ENCODE data around the gene RIMBP2.

Gene RIMBP2

DNA sequence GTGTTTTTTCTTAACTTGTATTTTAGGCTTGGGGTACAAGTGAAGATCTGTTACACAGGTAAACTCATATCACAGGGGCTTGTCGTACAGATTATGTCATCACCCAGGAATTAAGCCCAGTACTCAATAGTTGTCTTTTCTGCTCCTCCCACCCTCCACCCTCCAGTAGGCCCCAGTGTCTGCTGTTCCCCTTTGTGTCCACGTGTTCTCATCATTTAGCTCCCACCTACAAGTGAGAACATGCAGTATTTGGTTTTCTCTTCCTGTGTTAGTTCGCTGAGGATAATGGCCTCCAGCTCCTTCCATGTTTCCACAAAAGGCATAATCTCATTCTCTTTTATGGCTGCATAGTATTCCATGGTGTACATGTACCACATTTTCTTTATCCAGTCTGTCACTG lies 166.7 kb downstream of the RIMBP2 start:
- H3K4me3 ChIP-seq (replicated peaks in 1 of 2; ENCODE audit: low read depth in 2 of 2, low read length in 2 of 2), result no peak overlapping the region
- TF ChIP-seq, protein P1, sequence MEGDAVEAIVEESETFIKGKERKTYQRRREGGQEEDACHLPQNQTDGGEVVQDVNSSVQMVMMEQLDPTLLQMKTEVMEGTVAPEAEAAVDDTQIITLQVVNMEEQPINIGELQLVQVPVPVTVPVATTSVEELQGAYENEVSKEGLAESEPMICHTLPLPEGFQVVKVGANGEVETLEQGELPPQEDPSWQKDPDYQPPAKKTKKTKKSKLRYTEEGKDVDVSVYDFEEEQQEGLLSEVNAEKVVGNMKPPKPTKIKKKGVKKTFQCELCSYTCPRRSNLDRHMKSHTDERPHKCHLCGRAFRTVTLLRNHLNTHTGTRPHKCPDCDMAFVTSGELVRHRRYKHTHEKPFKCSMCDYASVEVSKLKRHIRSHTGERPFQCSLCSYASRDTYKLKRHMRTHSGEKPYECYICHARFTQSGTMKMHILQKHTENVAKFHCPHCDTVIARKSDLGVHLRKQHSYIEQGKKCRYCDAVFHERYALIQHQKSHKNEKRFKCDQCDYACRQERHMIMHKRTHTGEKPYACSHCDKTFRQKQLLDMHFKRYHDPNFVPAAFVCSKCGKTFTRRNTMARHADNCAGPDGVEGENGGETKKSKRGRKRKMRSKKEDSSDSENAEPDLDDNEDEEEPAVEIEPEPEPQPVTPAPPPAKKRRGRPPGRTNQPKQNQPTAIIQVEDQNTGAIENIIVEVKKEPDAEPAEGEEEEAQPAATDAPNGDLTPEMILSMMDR (IDR thresholded peaks at IDR 0.05; ENCODE audit: low read depth, low read length), result no peak
- DNase-seq (ENCODE audit: low read depth in 2 of 2), result no peak

DNA sequence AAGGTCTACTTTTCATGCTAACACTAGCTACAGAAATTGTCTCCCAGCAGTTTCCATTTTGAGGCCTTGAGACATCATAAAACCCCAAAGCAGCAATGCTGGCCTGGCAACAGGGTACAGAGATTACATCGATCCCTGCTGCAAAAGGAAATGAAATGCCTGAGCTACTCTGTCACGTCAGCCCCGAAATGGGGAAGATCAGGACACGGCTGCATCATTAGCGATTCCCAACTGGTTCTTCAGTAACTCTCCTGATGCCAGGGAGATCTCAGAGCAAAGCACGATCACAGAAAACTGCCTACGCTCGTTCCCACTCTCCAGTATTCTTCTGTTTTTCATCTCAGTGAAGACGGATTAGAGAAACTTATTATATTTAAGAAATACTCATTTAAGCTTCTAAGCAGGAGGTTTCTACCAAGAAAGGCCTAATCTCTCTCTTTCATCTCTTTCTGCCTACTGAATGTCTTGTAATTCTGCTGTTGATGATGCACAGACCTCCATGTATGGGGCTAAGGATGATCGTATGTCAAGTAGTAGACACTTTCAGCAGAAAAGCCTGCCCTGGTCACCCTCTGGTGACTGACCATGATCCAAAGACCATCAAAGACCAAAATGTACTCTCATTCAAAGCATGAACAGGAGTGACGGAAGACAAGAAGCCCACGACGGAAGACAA lies 168.5 kb downstream of the RIMBP2 start:
- no peak for DNase-seq (ENCODE audit: low read depth in 2 of 2)
- TF ChIP-seq, protein P1 (IDR thresholded peaks at IDR 0.05; ENCODE audit: low read depth, low read length), result no peak

DNA sequence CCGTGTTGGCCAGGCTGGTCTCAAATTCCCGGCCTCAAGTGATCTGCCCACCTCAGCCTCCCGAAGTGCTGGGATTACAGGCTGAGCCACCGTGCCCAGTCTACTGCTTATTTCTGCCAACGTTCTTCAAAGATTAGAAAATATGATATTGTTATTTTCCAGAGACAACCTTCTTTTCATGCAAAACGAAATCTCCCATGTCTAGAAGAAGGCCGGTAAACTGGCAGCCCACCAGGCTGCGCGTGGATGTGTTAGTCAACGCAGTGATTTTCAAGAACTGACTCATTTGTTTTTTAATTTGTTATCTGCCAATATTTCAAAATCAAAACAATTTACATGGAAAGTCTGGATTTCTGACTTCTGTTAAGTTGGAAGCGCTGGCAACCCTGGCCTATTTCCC lies 169.6 kb downstream of the RIMBP2 start:
- no peak for DNase-seq (ENCODE audit: low read depth in 2 of 2)
- H3K4me3 ChIP-seq (replicated peaks in 1 of 2; ENCODE audit: low read depth in 2 of 2, low read length in 2 of 2), result no peak overlapping the region
- TF ChIP-seq, protein P1 (IDR thresholded peaks at IDR 0.05; ENCODE audit: low read depth, low read length), result no peak

More for the DNA sequence above, 168.5 kb downstream of the RIMBP2 start:
- no peak overlapping the region for H3K4me3 ChIP-seq (replicated peaks in 1 of 2; ENCODE audit: low read depth in 2 of 2, low read length in 2 of 2)

DNA sequence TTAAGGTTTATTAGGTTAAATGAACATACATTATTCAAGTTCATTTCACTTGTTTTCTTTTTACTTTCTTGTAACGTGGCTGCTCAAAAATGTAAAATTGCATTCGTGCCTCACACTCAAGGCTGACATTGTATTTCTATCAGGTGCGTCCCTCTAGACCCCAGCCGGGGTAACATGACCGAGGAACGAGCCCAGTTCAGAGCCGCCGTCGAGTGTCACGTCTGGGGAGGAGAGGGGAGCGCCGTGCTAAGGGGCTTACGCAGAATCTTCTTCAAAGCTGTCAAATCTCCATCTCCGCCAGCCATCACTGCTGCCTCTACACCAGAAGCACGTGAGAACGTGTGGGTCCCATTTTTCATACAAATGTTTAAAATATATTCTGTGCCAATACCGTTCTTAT lies 170.6 kb downstream of the RIMBP2 start:
- DNase-seq (ENCODE audit: low read depth in 2 of 2), result no peak
- TF ChIP-seq, protein P1 (IDR thresholded peaks at IDR 0.05; ENCODE audit: low read depth, low read length), result no peak
- no peak overlapping the region for H3K4me3 ChIP-seq (replicated peaks in 1 of 2; ENCODE audit: low read depth in 2 of 2, low read length in 2 of 2)

DNA sequence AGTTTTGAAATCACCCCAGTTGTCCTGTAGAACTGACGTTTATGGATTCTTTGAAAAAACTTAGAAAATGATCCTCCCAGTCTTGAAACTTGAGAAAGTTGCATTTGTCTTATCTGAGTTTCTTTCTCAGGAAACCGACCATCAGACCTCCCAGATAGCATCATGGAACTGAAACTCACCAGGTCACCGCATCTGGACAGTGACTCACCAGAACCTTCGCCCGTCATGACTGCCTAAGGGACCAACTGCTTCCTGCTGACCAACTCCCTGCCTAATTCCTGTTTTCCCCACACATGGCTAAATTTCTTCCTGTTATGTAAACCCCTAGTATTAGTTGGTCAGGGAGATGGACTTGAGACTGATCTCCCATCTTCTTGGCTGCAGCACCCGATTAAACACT lies 175.7 kb downstream of the RIMBP2 start:
- TF ChIP-seq, protein P1 (IDR thresholded peaks at IDR 0.05; ENCODE audit: low read depth, low read length), result no peak
- no peak for DNase-seq (ENCODE audit: low read depth in 2 of 2)
- no peak overlapping the region for H3K4me3 ChIP-seq (replicated peaks in 1 of 2; ENCODE audit: low read depth in 2 of 2, low read length in 2 of 2)

DNA sequence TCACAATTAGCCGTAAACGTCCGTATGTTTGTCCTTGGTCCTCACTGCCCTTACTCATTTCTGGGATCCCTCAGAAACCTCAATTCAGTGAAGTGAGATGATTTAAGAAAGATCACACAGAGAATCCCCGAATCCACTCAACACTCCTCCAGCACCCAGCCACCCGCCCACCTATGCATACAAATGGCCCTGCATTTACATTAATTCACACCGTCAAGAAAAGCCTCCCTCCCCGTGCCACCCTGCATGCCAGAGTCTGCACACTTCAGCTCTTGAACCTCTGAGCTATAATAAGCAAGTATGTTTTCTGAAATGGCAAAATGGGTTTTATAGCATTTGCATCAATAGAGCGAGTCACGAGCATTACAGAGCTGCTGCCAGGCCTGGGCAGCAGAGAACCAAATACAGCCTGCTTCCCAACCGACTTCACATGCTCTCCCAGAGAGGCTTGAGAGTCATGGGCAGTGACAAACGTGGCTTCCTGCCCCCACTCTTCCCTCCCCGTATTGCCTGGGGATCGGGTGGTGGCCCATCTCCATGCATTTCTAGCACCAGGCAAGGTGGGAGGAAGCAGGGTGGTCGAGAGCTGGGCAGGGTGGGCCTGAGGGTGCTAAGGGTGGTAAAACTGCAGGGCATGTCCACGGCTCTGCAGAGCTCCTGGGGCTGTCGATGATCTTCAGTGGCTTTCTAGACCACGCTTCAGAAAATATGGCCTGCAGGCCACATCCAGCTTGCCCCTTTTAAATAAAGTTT lies 177.6 kb downstream of the RIMBP2 start:
- no peak for DNase-seq (ENCODE audit: low read depth in 2 of 2)
- TF ChIP-seq, protein P1 (IDR thresholded peaks at IDR 0.05; ENCODE audit: low read depth, low read length), result no peak
- H3K4me3 ChIP-seq (replicated peaks in 1 of 2; ENCODE audit: low read depth in 2 of 2, low read length in 2 of 2), result no peak overlapping the region

Data from cardiac fibroblast (primary cell).